HCT116 (cell line): ENCODE measurements around the gene NTHL1.

Source experiments
- FOSL1 ChIP-seq: IDR thresholded peaks from 2 replicates; pipeline ENCODE4 v1.6.1; 2012; ENCODE audit warnings: low read depth
- POLR2A ChIP-seq: IDR thresholded peaks from 2 replicates; pipeline ENCODE4 v1.7.0; 2011; ENCODE audit warnings: borderline replicate concordance; ENCODE audit not compliant: insufficient read depth, insufficient read length; ENCODE audit errors: extremely low read depth
- POLR2AphosphoS5 ChIP-seq: IDR thresholded peaks from 2 replicates; pipeline ENCODE4 v1.6.1; 2011; ENCODE audit warnings: mild to moderate bottlenecking, low read depth, low read length, moderate library complexity
- SIN3A ChIP-seq: IDR thresholded peaks from 2 replicates; pipeline ENCODE4 v1.6.1; 2012; ENCODE audit warnings: low read depth
- YY1 ChIP-seq: IDR thresholded peaks from 2 replicates; pipeline ENCODE4 v1.6.1; 2011; ENCODE audit warnings: low read length, low read depth, moderate library complexity, mild to moderate bottlenecking; ENCODE audit not compliant: insufficient replicate concordance; ENCODE audit errors: extremely low read depth
- TF ChIP-seq, protein P1 (sequence below), 3 experiments: fragments of 200-600 bp in 1 of 3; sonication (generic) in 1 of 3; IDR thresholded peaks in 2 of 3; conservative IDR thresholded peaks in 1 of 3; 2 replicates each; pipeline ENCODE4 v1.5.1; 2012 to 2017; ENCODE audit warnings: low read depth in 2 of 3, low read length in 2 of 3, antibody characterized with exemption in 1 of 3, borderline replicate concordance in 1 of 3, control low read depth in 1 of 3, mild to moderate bottlenecking in 1 of 3, mixed read lengths in 1 of 3, mixed run types in 1 of 3, moderate library complexity in 1 of 3; ENCODE audit not compliant: insufficient read depth in 1 of 3

DNA sequence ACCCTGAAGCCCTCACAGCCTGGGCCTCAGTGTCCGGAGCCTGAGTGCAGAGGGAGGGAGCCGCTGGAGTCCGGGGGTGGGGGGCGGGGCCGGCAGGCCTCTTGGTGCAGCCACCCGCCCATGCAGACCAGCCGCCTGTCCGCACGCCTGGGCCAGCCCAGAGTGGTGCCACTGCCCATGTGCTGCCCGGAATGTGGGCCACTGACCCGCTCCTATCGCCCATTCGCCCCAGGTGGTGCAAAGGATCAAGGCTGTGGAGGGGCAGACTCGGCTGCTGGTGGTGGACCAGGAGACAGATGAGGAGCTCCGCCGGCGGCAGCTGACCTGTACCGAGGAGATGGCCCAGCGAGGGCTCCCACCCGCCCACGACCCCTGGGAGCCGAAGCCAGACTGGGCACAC lies 18.3 kb downstream of the NTHL1 start:
- no peak for TF ChIP-seq POLR2AphosphoS5
- TF ChIP-seq POLR2A, result no peak
- TF ChIP-seq, protein P1, sequence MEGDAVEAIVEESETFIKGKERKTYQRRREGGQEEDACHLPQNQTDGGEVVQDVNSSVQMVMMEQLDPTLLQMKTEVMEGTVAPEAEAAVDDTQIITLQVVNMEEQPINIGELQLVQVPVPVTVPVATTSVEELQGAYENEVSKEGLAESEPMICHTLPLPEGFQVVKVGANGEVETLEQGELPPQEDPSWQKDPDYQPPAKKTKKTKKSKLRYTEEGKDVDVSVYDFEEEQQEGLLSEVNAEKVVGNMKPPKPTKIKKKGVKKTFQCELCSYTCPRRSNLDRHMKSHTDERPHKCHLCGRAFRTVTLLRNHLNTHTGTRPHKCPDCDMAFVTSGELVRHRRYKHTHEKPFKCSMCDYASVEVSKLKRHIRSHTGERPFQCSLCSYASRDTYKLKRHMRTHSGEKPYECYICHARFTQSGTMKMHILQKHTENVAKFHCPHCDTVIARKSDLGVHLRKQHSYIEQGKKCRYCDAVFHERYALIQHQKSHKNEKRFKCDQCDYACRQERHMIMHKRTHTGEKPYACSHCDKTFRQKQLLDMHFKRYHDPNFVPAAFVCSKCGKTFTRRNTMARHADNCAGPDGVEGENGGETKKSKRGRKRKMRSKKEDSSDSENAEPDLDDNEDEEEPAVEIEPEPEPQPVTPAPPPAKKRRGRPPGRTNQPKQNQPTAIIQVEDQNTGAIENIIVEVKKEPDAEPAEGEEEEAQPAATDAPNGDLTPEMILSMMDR (IDR thresholded peaks at IDR 0.05 in 2 of 3, conservative IDR thresholded peaks at IDR 0.05 in 1 of 3; ENCODE audit: borderline replicate concordance in 1 of 3, insufficient read depth in 1 of 3, low read depth in 2 of 3, low read length in 2 of 3), result no peak
- TF ChIP-seq FOSL1, result no peak
- no peak for TF ChIP-seq YY1
- TF ChIP-seq SIN3A, result no peak
